GM12878 (cell line): ENCODE data around the gene PITRM1. TPM values are rescaled to one million over a fixed set of nuclear protein-coding genes. Genes with fewer than 3 reads are reported as not detected.

Experiments used
- ATAC-seq: fragments of 200-7000 bp; cut with Tn5 transposase; 3 replicates; pipeline ENCODE4 v1.9.1; 2020; ENCODE audit warnings: mild to moderate bottlenecking, moderate library complexity
- BruUV-seq: library from RNA; stranded (reverse); fragments of 400-500 nt; replicated peaks from 2 replicates; lab custom pipeline; 2021; lab: Mats Ljungman, UMichigan
- CTCF ChIA-PET: fragments of 300-600 bp; sonication (Branson Sonifier 250); formaldehyde crosslinking; extraction: SDS; loops from one replicate; lab custom pipeline; 2021; ENCODE audit warnings: inconsistent platforms; lab: Yijun Ruan, JAX
- POLR2A ChIA-PET: fragments of 350-600 bp; formaldehyde crosslinking; extraction: SDS; loops from one replicate; lab custom pipeline; 2021; ENCODE audit warnings: inconsistent platforms; lab: Charles Lee
- RAD21 ChIA-PET: fragments of 300-600 bp; sonication (Branson Sonifier 250); formaldehyde crosslinking; loops from one replicate; lab custom pipeline; 2023; ENCODE audit warnings: antibody characterized with exemption; ENCODE audit not compliant: unreplicated experiment; lab: Charles Lee
- SMC1A ChIA-PET: fragments of 300-600 bp; sonication (Branson Sonifier 250); formaldehyde crosslinking; loops from one replicate; lab custom pipeline; 2023; ENCODE audit not compliant: unreplicated experiment, uncharacterized antibody; lab: Charles Lee
- DNase-seq: peaks from one replicate; pipeline ENCODE4 v3.0.0-alpha.2; 2011; ENCODE audit warnings: low read depth, low spot score
- FAIRE-seq: peaks from 3 replicates; lab custom pipeline; 2011; peaks lifted over from hg19 to GRCh38; lab: Jason Lieb, UNC
- H2AFZ ChIP-seq: 2 replicates; pipeline ENCODE4 v1.6.0; 2011; ENCODE audit warnings: low read depth, low read length, control low read depth; ENCODE audit not compliant: control insufficient read depth
- H3K27ac ChIP-seq: 2 replicates; pipeline ENCODE4 v1.5.1; 2011; ENCODE audit warnings: control low read depth; ENCODE audit not compliant: control insufficient read depth, insufficient read depth
- H3K27me3 ChIP-seq, 2 experiments: replicated peaks in 1 of 2; 2 replicates each; pipeline versions ENCODE4 v1.6.0 to v1.6.1; 2011; ENCODE audit warnings: low read length in 1 of 2; ENCODE audit not compliant: control insufficient read depth in 2 of 2, insufficient read depth in 2 of 2
- H3K36me3 ChIP-seq, 2 experiments: 2 replicates each; pipeline ENCODE4 v1.5.1; 2011; ENCODE audit warnings: low read length in 1 of 2; ENCODE audit not compliant: control insufficient read depth in 2 of 2, insufficient read depth in 2 of 2
- H3K4me1 ChIP-seq: 2 replicates; pipeline ENCODE4 v1.6.1; 2011; ENCODE audit warnings: mild to moderate bottlenecking, low read length, moderate library complexity, mixed read lengths; ENCODE audit not compliant: control insufficient read depth, insufficient read depth
- H3K4me2 ChIP-seq: 2 replicates; pipeline ENCODE4 v1.6.0; 2011; ENCODE audit warnings: control low read depth; ENCODE audit not compliant: control insufficient read depth, insufficient read depth
- H3K4me3 ChIP-seq: fragments of 200-600 bp; sonication (generic); 2 replicates; pipeline ENCODE4 v1.5.1; 2016
- H3K79me2 ChIP-seq: 2 replicates; pipeline ENCODE4 v1.6.0; 2011; ENCODE audit warnings: low read length; ENCODE audit not compliant: control insufficient read depth, insufficient read depth
- H3K9ac ChIP-seq: 2 replicates; pipeline ENCODE4 v1.8.0; 2011; ENCODE audit warnings: low read length, control low read depth, mixed read lengths; ENCODE audit not compliant: control insufficient read depth, insufficient read depth
- H3K9me3 ChIP-seq: replicated peaks from 3 replicates; pipeline ENCODE4 v1.5.1; 2011; ENCODE audit warnings: mild to moderate bottlenecking, low read length; ENCODE audit not compliant: control insufficient read depth, insufficient read depth
- H4K20me1 ChIP-seq: 2 replicates; pipeline ENCODE4 v1.6.0; 2011; ENCODE audit not compliant: control insufficient read depth, insufficient read depth
- ATF7 ChIP-seq: fragments of 450-650 bp; IDR thresholded peaks from 2 replicates; pipeline ENCODE4 v1.6.1; 2016; ENCODE audit warnings: low read depth, mild to moderate bottlenecking
- BRCA1 ChIP-seq: IDR thresholded peaks from 2 replicates; pipeline ENCODE4 v1.6.1; 2011; ENCODE audit warnings: low read depth, low read length, improper control_type of control experiment
- CBX3 ChIP-seq: fragments of 200-600 bp; sonication (generic); IDR thresholded peaks from 2 replicates; pipeline ENCODE4 v1.6.1; 2016; ENCODE audit warnings: low read depth, borderline replicate concordance
- EP300 ChIP-seq, 2 experiments: fragments of 150-350 bp in 1 of 2; IDR thresholded peaks; 2 replicates each; pipeline ENCODE4 v1.6.1; 2011 to 2012; ENCODE audit warnings: low read depth in 2 of 2, low read length in 2 of 2, borderline replicate concordance in 1 of 2, improper control_type of control experiment in 1 of 2, inconsistent platforms in 1 of 2; ENCODE audit not compliant: control insufficient read depth in 1 of 2
- MTA2 ChIP-seq: fragments of 450-650 bp; IDR thresholded peaks from 2 replicates; pipeline ENCODE4 v1.6.1; 2016; ENCODE audit warnings: low read depth, mild to moderate bottlenecking, moderate library complexity
- MTA3 ChIP-seq: IDR thresholded peaks from 2 replicates; pipeline ENCODE4 v1.6.1; 2012; ENCODE audit warnings: low read length, inconsistent platforms, borderline replicate concordance
- PAX5 ChIP-seq: IDR thresholded peaks from 2 replicates; pipeline ENCODE4 v1.6.1; 2011; ENCODE audit warnings: low read depth, low read length, borderline replicate concordance
- SREBF1 ChIP-seq: IDR thresholded peaks from 2 replicates; pipeline ENCODE4 v1.6.1; 2012; ENCODE audit warnings: mild to moderate bottlenecking, low read length
- SREBF2 ChIP-seq: IDR thresholded peaks from 2 replicates; pipeline ENCODE4 v1.6.1; 2012; ENCODE audit warnings: mild to moderate bottlenecking, low read length
- TAF1 ChIP-seq: IDR thresholded peaks from 2 replicates; pipeline ENCODE4 v1.6.1; 2011; ENCODE audit warnings: mild to moderate bottlenecking, low read depth, low read length, borderline replicate concordance
- ZNF217 ChIP-seq: fragments of 450-650 bp; IDR thresholded peaks from 2 replicates; pipeline ENCODE4 v1.6.1; 2017; ENCODE audit warnings: antibody characterized with exemption, mild to moderate bottlenecking
- ZZZ3 ChIP-seq: IDR thresholded peaks from 2 replicates; pipeline ENCODE4 v1.6.1; 2011; ENCODE audit warnings: low read depth; ENCODE audit not compliant: control insufficient read depth, insufficient read length
- WGBS: methylation state at CpG from one replicate; pipeline ENCODE4 v1.1.6; 2016; ENCODE audit warnings: low lambda C conversion rate; ENCODE audit not compliant: insufficient replicate concordance, insufficient coverage; ENCODE audit errors: missing lambda C conversion rate; 5-methylcytosine and 5-hydroxymethylcytosine counted together
- in situ Hi-C: fragments of 300-500 bp; cut with MboI; formaldehyde crosslinking; loops from 9 replicates; pipeline ENCODE4 v1.14.3; 2018; ENCODE audit warnings: mixed read lengths
- intact Hi-C: fragments of 100-400 bp; cut with micrococcal nuclease; formaldehyde crosslinking; loops from one replicate; pipeline ENCODE4 v1.14.2; 2022; ENCODE audit not compliant: unreplicated experiment
- polyA plus RNA-seq, 11 experiments: library from polyadenylated mRNA; depleted of rRNA in 4 of 11; unstranded in 6 of 11; stranded (reverse) in 5 of 11; fragments of >200 nt; fragmentation: Nextera tagmentation in 4 of 11; fragmentation: Illumina TruSeq in 1 of 11; extraction: Ambion mirVana in 4 of 11; extraction: Trizol in 1 of 11; gene quantifications; 1 replicate in 1 of 11; 2 replicates in 10 of 11; pipeline versions ENCODE4 v1.2.1 to v1.2.3, GENCODE V29; 2011 to 2016; ENCODE audit warnings: inconsistent platforms in 2 of 11, missing spikeins in 2 of 11, low read depth in 1 of 11
- total RNA-seq, 4 experiments: library from RNA; depleted of rRNA in 3 of 4; stranded (reverse); fragments of >200 nt in 3 of 4; fragmentation: Illumina TruSeq in 1 of 4; extraction: Trizol in 1 of 4; gene quantifications; 2 replicates each; pipeline versions ENCODE4 v1.2.1 to v1.2.3, GENCODE V29; 2013 to 2021
- TF ChIP-seq, protein P1 (sequence below): fragments of 450-650 bp; IDR thresholded peaks from 2 replicates; pipeline ENCODE4 v1.6.1; 2017; ENCODE audit warnings: mild to moderate bottlenecking
- TF ChIP-seq, protein P2 (sequence below): IDR thresholded peaks from 2 replicates; pipeline ENCODE4 v1.6.1; 2011; ENCODE audit warnings: borderline replicate concordance, low read depth, mild to moderate bottlenecking, moderate library complexity, mixed read lengths, low read length; ENCODE audit not compliant: insufficient read depth; ENCODE audit errors: extremely low read length
- TF ChIP-seq, protein P3 (sequence below): fragments of 450-650 bp; formaldehyde crosslinking; IDR thresholded peaks from 2 replicates; pipeline ENCODE4 v1.4.0; 2020; ENCODE audit warnings: mild to moderate bottlenecking, moderate library complexity
- TF ChIP-seq, protein P4 (sequence below): fragments of 450-650 bp; IDR thresholded peaks from 2 replicates; pipeline ENCODE4 v1.6.1; 2017; ENCODE audit warnings: low read depth, mild to moderate bottlenecking, moderate library complexity

The PITRM1 gene
- total and polyA plus RNA-seq, 10 of the 15 experiments (the other 5 are each of a cell fraction or from before 2014, with no cell fraction given): 15.5 to 53.0 (median 45.0) TPM

DNA sequence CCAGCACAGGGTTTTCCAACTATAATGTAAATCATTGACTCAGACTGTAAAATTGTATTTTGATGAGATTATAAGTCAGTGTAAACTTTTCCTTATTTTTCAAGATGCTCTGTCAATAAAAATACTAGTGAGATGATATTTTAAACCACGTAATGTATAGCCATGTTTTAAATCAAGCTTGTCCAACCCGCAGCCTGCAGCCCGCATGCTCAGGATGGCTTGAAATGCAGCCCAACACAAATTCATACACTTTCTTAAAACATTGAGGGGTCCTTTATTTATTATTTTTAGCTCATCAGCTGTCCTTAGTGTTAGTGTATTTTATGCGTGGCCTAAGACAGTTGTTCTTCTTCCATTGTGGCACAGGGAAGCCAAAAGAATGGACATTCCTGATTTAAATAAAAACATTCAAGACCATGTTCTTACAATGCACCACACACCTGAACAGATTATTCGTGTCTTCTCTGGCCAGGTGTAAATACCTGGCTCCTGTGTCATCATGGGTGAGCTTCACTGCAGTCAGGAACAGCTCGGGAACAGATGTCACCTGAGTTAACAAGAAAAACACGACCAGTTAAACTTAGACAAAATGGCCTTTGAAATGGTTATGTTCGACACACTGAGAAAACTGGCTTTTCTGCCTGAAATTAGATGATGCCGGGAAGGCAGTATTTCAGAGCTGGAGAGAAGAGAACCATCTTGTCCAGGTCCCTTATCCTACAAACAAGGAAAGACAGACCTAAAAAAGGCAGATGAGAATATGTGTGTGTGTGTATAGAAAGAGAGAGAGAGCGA lies 5.9 kb downstream of the PITRM1 start:
- H4K20me1 ChIP-seq: no peaks in the 10 kb centered on the region
- H2AFZ ChIP-seq: no peak overlapping the region
- 94% methylated on average over 10 of the region's 10 CpGs for WGBS
- H3K4me2 ChIP-seq: no peak overlapping the region
- CTCF ChIA-PET: interaction anchor here (1.3 kb wide), 1 partner anchor 27 kb away, joined by 3 read pairs; no protein-coding TSS in a partner anchor
- peaks cover 3% of the 10 kb centered on the region for H3K79me2 ChIP-seq
- peaks cover 5% of the 10 kb centered on the region for H3K4me1 ChIP-seq
- no peak for DNase-seq
- no peaks in the 10 kb centered on the region for H3K27me3 ChIP-seq
- SMC1A ChIA-PET: no interaction called here
- H3K36me3 ChIP-seq: peaks cover 9 to 29% of the 10 kb centered on the region in 2 experiments
- H3K4me3 ChIP-seq: no peak overlapping the region
- intact Hi-C loops (no loop called here), in situ Hi-C loops (no loop called here)
- no peaks in the 10 kb centered on the region; the same call in 2 of the 3 replicates for H3K9me3 ChIP-seq
- no peak for FAIRE-seq
- no peak overlapping the region for H3K27ac ChIP-seq
- H3K9ac ChIP-seq: no peak overlapping the region
- no peak for ATAC-seq
- POLR2A ChIA-PET: no interaction called here
- no TSS peak for BruUV-seq
- RAD21 ChIA-PET: no interaction called here
- TF ChIP-seq SREBF1: no peak
- TF ChIP-seq, protein P1, sequence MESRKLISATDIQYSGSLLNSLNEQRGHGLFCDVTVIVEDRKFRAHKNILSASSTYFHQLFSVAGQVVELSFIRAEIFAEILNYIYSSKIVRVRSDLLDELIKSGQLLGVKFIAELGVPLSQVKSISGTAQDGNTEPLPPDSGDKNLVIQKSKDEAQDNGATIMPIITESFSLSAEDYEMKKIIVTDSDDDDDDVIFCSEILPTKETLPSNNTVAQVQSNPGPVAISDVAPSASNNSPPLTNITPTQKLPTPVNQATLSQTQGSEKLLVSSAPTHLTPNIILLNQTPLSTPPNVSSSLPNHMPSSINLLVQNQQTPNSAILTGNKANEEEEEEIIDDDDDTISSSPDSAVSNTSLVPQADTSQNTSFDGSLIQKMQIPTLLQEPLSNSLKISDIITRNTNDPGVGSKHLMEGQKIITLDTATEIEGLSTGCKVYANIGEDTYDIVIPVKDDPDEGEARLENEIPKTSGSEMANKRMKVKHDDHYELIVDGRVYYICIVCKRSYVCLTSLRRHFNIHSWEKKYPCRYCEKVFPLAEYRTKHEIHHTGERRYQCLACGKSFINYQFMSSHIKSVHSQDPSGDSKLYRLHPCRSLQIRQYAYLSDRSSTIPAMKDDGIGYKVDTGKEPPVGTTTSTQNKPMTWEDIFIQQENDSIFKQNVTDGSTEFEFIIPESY: no peak
- TF ChIP-seq TAF1: no peak
- no peak for TF ChIP-seq PAX5
- no peak for TF ChIP-seq CBX3
- no peak for TF ChIP-seq ATF7
- TF ChIP-seq ZZZ3: no peak
- TF ChIP-seq BRCA1: no peak
- TF ChIP-seq, protein P2, sequence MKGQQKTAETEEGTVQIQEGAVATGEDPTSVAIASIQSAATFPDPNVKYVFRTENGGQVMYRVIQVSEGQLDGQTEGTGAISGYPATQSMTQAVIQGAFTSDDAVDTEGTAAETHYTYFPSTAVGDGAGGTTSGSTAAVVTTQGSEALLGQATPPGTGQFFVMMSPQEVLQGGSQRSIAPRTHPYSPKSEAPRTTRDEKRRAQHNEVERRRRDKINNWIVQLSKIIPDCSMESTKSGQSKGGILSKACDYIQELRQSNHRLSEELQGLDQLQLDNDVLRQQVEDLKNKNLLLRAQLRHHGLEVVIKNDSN: no peak
- TF ChIP-seq, protein P3, sequence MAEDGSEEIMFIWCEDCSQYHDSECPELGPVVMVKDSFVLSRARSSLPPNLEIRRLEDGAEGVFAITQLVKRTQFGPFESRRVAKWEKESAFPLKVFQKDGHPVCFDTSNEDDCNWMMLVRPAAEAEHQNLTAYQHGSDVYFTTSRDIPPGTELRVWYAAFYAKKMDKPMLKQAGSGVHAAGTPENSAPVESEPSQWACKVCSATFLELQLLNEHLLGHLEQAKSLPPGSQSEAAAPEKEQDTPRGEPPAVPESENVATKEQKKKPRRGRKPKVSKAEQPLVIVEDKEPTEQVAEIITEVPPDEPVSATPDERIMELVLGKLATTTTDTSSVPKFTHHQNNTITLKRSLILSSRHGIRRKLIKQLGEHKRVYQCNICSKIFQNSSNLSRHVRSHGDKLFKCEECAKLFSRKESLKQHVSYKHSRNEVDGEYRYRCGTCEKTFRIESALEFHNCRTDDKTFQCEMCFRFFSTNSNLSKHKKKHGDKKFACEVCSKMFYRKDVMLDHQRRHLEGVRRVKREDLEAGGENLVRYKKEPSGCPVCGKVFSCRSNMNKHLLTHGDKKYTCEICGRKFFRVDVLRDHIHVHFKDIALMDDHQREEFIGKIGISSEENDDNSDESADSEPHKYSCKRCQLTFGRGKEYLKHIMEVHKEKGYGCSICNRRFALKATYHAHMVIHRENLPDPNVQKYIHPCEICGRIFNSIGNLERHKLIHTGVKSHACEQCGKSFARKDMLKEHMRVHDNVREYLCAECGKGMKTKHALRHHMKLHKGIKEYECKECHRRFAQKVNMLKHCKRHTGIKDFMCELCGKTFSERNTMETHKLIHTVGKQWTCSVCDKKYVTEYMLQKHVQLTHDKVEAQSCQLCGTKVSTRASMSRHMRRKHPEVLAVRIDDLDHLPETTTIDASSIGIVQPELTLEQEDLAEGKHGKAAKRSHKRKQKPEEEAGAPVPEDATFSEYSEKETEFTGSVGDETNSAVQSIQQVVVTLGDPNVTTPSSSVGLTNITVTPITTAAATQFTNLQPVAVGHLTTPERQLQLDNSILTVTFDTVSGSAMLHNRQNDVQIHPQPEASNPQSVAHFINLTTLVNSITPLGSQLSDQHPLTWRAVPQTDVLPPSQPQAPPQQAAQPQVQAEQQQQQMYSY: no peak
- TF ChIP-seq ZNF217: no peak
- no peak for TF ChIP-seq MTA3
- no peak for TF ChIP-seq MTA2
- TF ChIP-seq SREBF2: no peak
- TF ChIP-seq, protein P4, sequence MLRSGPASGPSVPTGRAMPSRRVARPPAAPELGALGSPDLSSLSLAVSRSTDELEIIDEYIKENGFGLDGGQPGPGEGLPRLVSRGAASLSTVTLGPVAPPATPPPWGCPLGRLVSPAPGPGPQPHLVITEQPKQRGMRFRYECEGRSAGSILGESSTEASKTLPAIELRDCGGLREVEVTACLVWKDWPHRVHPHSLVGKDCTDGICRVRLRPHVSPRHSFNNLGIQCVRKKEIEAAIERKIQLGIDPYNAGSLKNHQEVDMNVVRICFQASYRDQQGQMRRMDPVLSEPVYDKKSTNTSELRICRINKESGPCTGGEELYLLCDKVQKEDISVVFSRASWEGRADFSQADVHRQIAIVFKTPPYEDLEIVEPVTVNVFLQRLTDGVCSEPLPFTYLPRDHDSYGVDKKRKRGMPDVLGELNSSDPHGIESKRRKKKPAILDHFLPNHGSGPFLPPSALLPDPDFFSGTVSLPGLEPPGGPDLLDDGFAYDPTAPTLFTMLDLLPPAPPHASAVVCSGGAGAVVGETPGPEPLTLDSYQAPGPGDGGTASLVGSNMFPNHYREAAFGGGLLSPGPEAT: no peak
- TF ChIP-seq EP300 (IDR thresholded peaks at IDR 0.05; ENCODE audit: borderline replicate concordance in 1 of 2, control insufficient read depth in 1 of 2, low read depth in 2 of 2, low read length in 2 of 2): no peak
